Measurements from ENCODE around the gene BRME1. TPM values are rescaled to one million over a fixed set of nuclear protein-coding genes. Genes with fewer than 3 reads are reported as not detected.

The BRME1 gene
- total RNA-seq, 1 experiment from 2014 or later: 1.7 TPM

GRCh38 chr19:13932149-13932637 lies 26.3 kb upstream of the BRME1 start:
- Histone ChIP-seq H3K9me3 (ENCODE audit: control insufficient read depth in 1 of 2, insufficient read depth in 1 of 2, low read depth in 1 of 2, low read length in 2 of 2) (no peaks in the 10 kb centered on the region), H3K4me1 (ENCODE audit: control insufficient read depth in 1 of 2, insufficient read depth in 2 of 2, low read length in 2 of 2) (no peaks in the 10 kb centered on the region), H3K9me2 (ENCODE audit: insufficient read depth) (no peaks in the 10 kb centered on the region), H3K27me3 (ENCODE audit: insufficient read depth, low read length) (no peaks in the 10 kb centered on the region), H4K20me1 (ENCODE audit: insufficient read depth) (no peaks in the 10 kb centered on the region), H3K36me3 (ENCODE audit: control insufficient read depth in 1 of 2, insufficient read depth in 2 of 2, low read length in 2 of 2) (peaks cover 3 to 6% of the 10 kb centered on the region in 2 experiments; a peak in 1 of 4 replicates), H3K9ac (ENCODE audit: low read length) (no peak overlapping the region), H3K27ac (ENCODE audit: low read depth, low read length) (no peak overlapping the region), H3K4me3 (replicated peaks in 1 of 2; ENCODE audit: low read depth in 1 of 2, low read length in 2 of 2) (no peak overlapping the region), H3K4me2 (ENCODE audit: low read length) (no peak overlapping the region), H3K79me2 (ENCODE audit: insufficient read depth, low read length) (no peaks in the 10 kb centered on the region), H2AFZ (ENCODE audit: low read depth, low read length, poor library complexity, severe bottlenecking) (no peak overlapping the region)
- DNase-seq (ENCODE audit: low read depth, low spot score) (no peak), ATAC-seq (no peak)
- intact Hi-C loops (cut with micrococcal nuclease): no loop called here
- TF ChIP-seq ATF3 (IDR thresholded peaks at IDR 0.05) (no peak), CTCF (IDR thresholded peaks at IDR 0.05 in 2 of 3, conservative IDR thresholded peaks at IDR 0.05 in 1 of 3; ENCODE audit: borderline replicate concordance in 1 of 3, insufficient read depth in 1 of 3, low read depth in 2 of 3, low read length in 2 of 3) (no peak), EZH2phosphoT487 (IDR thresholded peaks at IDR 0.05; ENCODE audit: borderline replicate concordance) (no peak), POLR2AphosphoS5 (IDR thresholded peaks at IDR 0.05; ENCODE audit: low read depth, low read length) (no peak), SRF (IDR thresholded peaks at IDR 0.05; ENCODE audit: low read depth) (no peak), EGR1 (IDR thresholded peaks at IDR 0.05; ENCODE audit: low read depth) (no peak), CBX3 (IDR thresholded peaks at IDR 0.05; ENCODE audit: low read depth) (no peak), MAX (IDR thresholded peaks at IDR 0.05) (no peak), ZBTB33 (IDR thresholded peaks at IDR 0.05; ENCODE audit: extremely low read depth, insufficient replicate concordance, low read length) (no peak), ZNF274 (IDR thresholded peaks at IDR 0.05; ENCODE audit: low read depth, low read length) (no peak), REST (IDR thresholded peaks at IDR 0.05; ENCODE audit: low read depth) (no peak), ELF1 (IDR thresholded peaks at IDR 0.05; ENCODE audit: borderline replicate concordance, low read depth) (no peak)
- CTCF ChIA-PET: no interaction called here
- no TSS peak for BruUV-seq (replicated peaks)
- POLR2A ChIA-PET: no interaction called here
- RAD21 ChIA-PET (ENCODE audit: low non-redundant PET in 1 of 2, low total read pairs in 2 of 2, uncharacterized antibody in 2 of 2, unreplicated experiment in 2 of 2): no interaction called here
